HepG2 (cell line): ENCODE measurements around the gene MPIG6B. TPM values are rescaled to one million over a fixed set of nuclear protein-coding genes. Genes with fewer than 3 reads are reported as not detected.

Source experiments
- ARNT2 ChIP-seq: sonication (generic); formaldehyde crosslinking; IDR thresholded peaks from 2 replicates; pipeline ENCODE4 v1.8.0; 2022; ENCODE audit warnings: mild to moderate bottlenecking, low read depth, missing genetic modification reagents, moderate library complexity
- ATF7-NPFF ChIP-seq: sonication (generic); formaldehyde crosslinking; IDR thresholded peaks from 2 replicates; pipeline ENCODE4 v1.8.1; 2023; ENCODE audit warnings: mild to moderate bottlenecking, low read depth, missing genetic modification reagents, moderate library complexity
- CTCF ChIP-seq: sonication (generic); formaldehyde crosslinking; IDR thresholded peaks from 2 replicates; pipeline ENCODE4 v1.5.0; 2020; ENCODE audit warnings: mild to moderate bottlenecking, missing genetic modification reagents, moderate library complexity
- EZH2 ChIP-seq: conservative IDR thresholded peaks from 2 replicates; pipeline ENCODE4 v1.6.1; 2012; ENCODE audit warnings: mild to moderate bottlenecking, low read depth, low read length, moderate library complexity
- GATAD2A ChIP-seq: IDR thresholded peaks from 2 replicates; pipeline ENCODE4 v1.6.1; 2016
- HDAC1 ChIP-seq: sonication (generic); formaldehyde crosslinking; IDR thresholded peaks from 2 replicates; pipeline ENCODE4 v1.5.1; 2020; ENCODE audit warnings: mild to moderate bottlenecking, missing genetic modification reagents
- HNF4G ChIP-seq, 2 experiments: sonication (generic) in 1 of 2; formaldehyde crosslinking in 1 of 2; IDR thresholded peaks; 2 replicates each; pipeline versions ENCODE4 v1.4.0 to v1.6.1; 2011 to 2020; ENCODE audit warnings: borderline replicate concordance in 2 of 2, low read depth in 2 of 2, mild to moderate bottlenecking in 2 of 2, low read length in 1 of 2, missing genetic modification reagents in 1 of 2, moderate library complexity in 1 of 2
- HNRNPLL ChIP-seq: fragments of 200-400 bp; formaldehyde crosslinking; IDR thresholded peaks from 2 replicates; pipeline ENCODE4 v1.6.1; 2017; ENCODE audit warnings: mild to moderate bottlenecking, low read depth, low read length; ENCODE audit not compliant: poor library complexity, severe bottlenecking
- KDM5B ChIP-seq: sonication (generic); formaldehyde crosslinking; IDR thresholded peaks from 2 replicates; pipeline ENCODE4 v1.4.0; 2020; ENCODE audit warnings: missing genetic modification reagents, mild to moderate bottlenecking, borderline replicate concordance
- MXI1 ChIP-seq: IDR thresholded peaks from 3 replicates; pipeline ENCODE4 v1.6.1; 2012; ENCODE audit warnings: low read depth, low read length, inconsistent platforms, borderline replicate concordance
- PITX1 ChIP-seq: sonication (generic); formaldehyde crosslinking; IDR thresholded peaks from 2 replicates; pipeline ENCODE4 v1.5.1; 2020; ENCODE audit warnings: mild to moderate bottlenecking, missing genetic modification reagents
- SP2 ChIP-seq: sonication (generic); formaldehyde crosslinking; IDR thresholded peaks from 2 replicates; pipeline ENCODE4 v1.5.1; 2020; ENCODE audit warnings: mild to moderate bottlenecking, missing genetic modification reagents
- SRY ChIP-seq: sonication (generic); formaldehyde crosslinking; IDR thresholded peaks from 2 replicates; pipeline ENCODE4 v1.8.0; 2022; ENCODE audit warnings: mild to moderate bottlenecking, missing genetic modification reagents
- STAG1 ChIP-seq: sonication (generic); formaldehyde crosslinking; IDR thresholded peaks from 2 replicates; pipeline ENCODE4 v1.4.0; 2020; ENCODE audit warnings: missing genetic modification reagents
- UBTF ChIP-seq: sonication (generic); formaldehyde crosslinking; IDR thresholded peaks from 2 replicates; pipeline ENCODE4 v1.4.0; 2020; ENCODE audit warnings: mild to moderate bottlenecking, missing genetic modification reagents
- XBP1 ChIP-seq: sonication (generic); formaldehyde crosslinking; IDR thresholded peaks from 2 replicates; pipeline ENCODE4 v1.5.0; 2020; ENCODE audit warnings: missing genetic modification reagents
- ZFX ChIP-seq: sonication (generic); formaldehyde crosslinking; IDR thresholded peaks from 2 replicates; pipeline ENCODE4 v1.4.0; 2020; ENCODE audit warnings: mild to moderate bottlenecking, low read depth, missing genetic modification reagents, moderate library complexity
- ZNF431 ChIP-seq: sonication (generic); formaldehyde crosslinking; IDR thresholded peaks from 2 replicates; pipeline ENCODE4 v1.9.0; 2022; ENCODE audit warnings: missing genetic modification reagents, low read depth, mild to moderate bottlenecking, borderline replicate concordance
- ZNF501 ChIP-seq: sonication (generic); formaldehyde crosslinking; IDR thresholded peaks from 2 replicates; pipeline ENCODE4 v1.5.1; 2020; ENCODE audit warnings: mild to moderate bottlenecking, moderate library complexity, missing genetic modification reagents
- ZNF660 ChIP-seq: sonication (generic); formaldehyde crosslinking; IDR thresholded peaks from 2 replicates; pipeline ENCODE4 v1.5.1; 2020; ENCODE audit warnings: mild to moderate bottlenecking, low read depth, missing genetic modification reagents, borderline replicate concordance
- ZNF691 ChIP-seq: sonication (generic); formaldehyde crosslinking; IDR thresholded peaks from 2 replicates; pipeline ENCODE4 v1.4.0; 2020; ENCODE audit warnings: missing genetic modification reagents, low read depth, mild to moderate bottlenecking, borderline replicate concordance
- ZNF737 ChIP-seq: sonication (generic); formaldehyde crosslinking; IDR thresholded peaks from 2 replicates; pipeline ENCODE4 v1.5.0; 2020; ENCODE audit warnings: missing genetic modification reagents, mild to moderate bottlenecking, borderline replicate concordance
- polyA plus RNA-seq, 8 experiments: library from polyadenylated mRNA; depleted of rRNA in 3 of 8; stranded (reverse) in 7 of 8; unstranded in 1 of 8; fragments of >200 nt; fragmentation: Illumina TruSeq in 4 of 8; extraction: Trizol in 4 of 8; gene quantifications; 2 replicates each; pipeline versions ENCODE4 v1.2.1 to v1.2.3, GENCODE V29; 2011 to 2016; ENCODE audit warnings: low read depth in 4 of 8, missing spikeins in 1 of 8, mixed read lengths in 1 of 8; ENCODE audit not compliant: insufficient read depth in 1 of 8
- total RNA-seq, 5 experiments: library from RNA; depleted of rRNA; stranded (reverse); fragments of >200 nt; fragmentation: Illumina TruSeq; extraction: Trizol; gene quantifications; 2 replicates each; pipeline ENCODE4 v1.2.3, GENCODE V29; 2016; ENCODE audit warnings: low read depth in 1 of 5

MPIG6B gene
- total and polyA plus RNA-seq, 2 of the 13 experiments (the other 11 are each of a cell fraction or from before 2014, with no cell fraction given): not detected

GRCh38 chr6:31775633-31776484, 52.7 kb downstream of the MPIG6B start (continued):
- TF ChIP-seq ZFX (CRISPR knock-in tag) (peak; percentile 26; the same call in 1 of the 2 replicates), SRY (CRISPR knock-in tag) (0 out of 2 replicates have a peak, but pooled peaks have one; percentile 34), ZNF431 (no peak), HNF4G (IDR thresholded peaks at IDR 0.05; ENCODE audit: borderline replicate concordance, low read depth, low read length) (no peak), HNF4G (CRISPR knock-in tag; IDR thresholded peaks at IDR 0.05; ENCODE audit: borderline replicate concordance, low read depth) (0 out of 2 replicates have a peak, but pooled peaks have one; percentile 34), UBTF (CRISPR knock-in tag) (peak; percentile 27; the same call in 1 of the 2 replicates), ZNF660 (CRISPR knock-in tag) (no peak), ZNF501 (CRISPR knock-in tag) (0 out of 2 replicates have a peak, but pooled peaks have one; percentile 16), CTCF (peak; percentile 57), SP2 (CRISPR knock-in tag) (no peak), HDAC1 (CRISPR knock-in tag) (peak; percentile 9; the same call in 1 of the 2 replicates), STAG1 (CRISPR knock-in tag) (peak; percentile 16), ARNT2 (CRISPR knock-in tag) (0 out of 2 replicates have a peak, but pooled peaks have one; percentile 49), MXI1 (no peak), KDM5B (CRISPR knock-in tag) (peak; percentile 70; the same call in 1 of the 2 replicates), GATAD2A (CRISPR knock-in tag) (0 out of 2 replicates have a peak, but pooled peaks have one; percentile 20), PITX1 (CRISPR knock-in tag) (peak; percentile 35; the same call in 1 of the 2 replicates), ATF7-NPFF (0 out of 2 replicates have a peak, but pooled peaks have one; percentile 33), ZNF737 (CRISPR knock-in tag) (0 out of 2 replicates have a peak, but pooled peaks have one; percentile 58), ZNF691 (CRISPR knock-in tag) (0 out of 2 replicates have a peak, but pooled peaks have one; percentile 26), XBP1 (no peak), HNRNPLL (peak; percentile 18), EZH2 (no peak)
